ENCODE results near the gene LRRC47. TPM values are rescaled to one million over a fixed set of nuclear protein-coding genes. Genes with fewer than 3 reads are reported as not detected.

The LRRC47 gene
- total and polyA plus RNA-seq, 2 of the 13 experiments (the other 11 are each of a cell fraction or from before 2014, with no cell fraction given): 18.3 to 52.5 TPM

DNA sequence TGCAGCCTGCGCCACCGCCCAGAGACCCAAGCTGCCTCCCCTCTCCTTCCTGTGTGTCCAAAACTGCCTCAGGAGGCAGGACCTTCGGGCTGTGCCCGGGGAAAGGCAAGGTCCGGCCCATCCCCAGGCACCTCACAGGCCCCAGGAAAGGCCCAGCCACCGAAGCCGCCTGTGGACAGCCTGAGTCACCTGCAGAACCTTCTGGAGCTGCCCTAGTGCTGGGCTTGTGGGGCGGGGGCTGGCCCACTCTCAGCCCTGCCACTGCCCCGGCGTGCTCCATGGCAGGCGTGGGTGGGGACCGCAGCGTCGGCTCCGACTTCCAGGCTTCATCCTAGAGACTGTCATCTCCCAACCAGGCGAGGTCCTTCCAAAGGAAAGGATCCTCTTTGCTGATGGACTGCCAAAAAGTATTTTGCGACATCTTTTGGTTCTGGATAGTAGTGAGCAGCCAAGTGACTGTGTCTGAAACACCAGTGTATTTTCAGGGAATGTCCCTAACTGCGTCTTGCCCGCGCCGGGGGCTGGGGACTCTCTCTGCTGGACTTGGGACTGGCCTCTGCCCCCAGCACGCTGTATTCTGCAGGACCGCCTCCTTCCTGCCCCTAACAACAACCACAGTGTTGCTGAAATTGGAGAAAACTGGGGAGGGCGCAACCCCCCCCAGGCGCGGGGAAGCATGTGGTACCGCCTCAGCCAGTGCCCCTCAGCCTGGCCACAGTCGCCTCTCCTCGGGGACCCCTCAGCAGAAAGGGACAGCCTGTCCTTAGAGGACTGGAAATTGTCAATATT is 63.0 kb downstream of the LRRC47 start (continued):
- TF ChIP-seq ZNF552 (CRISPR knock-in tag; IDR thresholded peaks at IDR 0.05; ENCODE audit: borderline replicate concordance) (no peak), SP5 (CRISPR knock-in tag; IDR thresholded peaks at IDR 0.05; ENCODE audit: borderline replicate concordance, low read depth) (peak; percentile 91), ZSCAN25 (CRISPR knock-in tag; IDR thresholded peaks at IDR 0.05) (0 out of 2 replicates have a peak, but pooled peaks have one; percentile 32), ZFP82 (CRISPR knock-in tag; IDR thresholded peaks at IDR 0.05; ENCODE audit: borderline replicate concordance) (no peak), ZNF333 (CRISPR knock-in tag; IDR thresholded peaks at IDR 0.05; ENCODE audit: borderline replicate concordance) (0 out of 2 replicates have a peak, but pooled peaks have one; percentile 23), ZFP36L1 (CRISPR knock-in tag; IDR thresholded peaks at IDR 0.05) (peak; percentile 64; the same call in 1 of the 2 replicates), ASH2L (IDR thresholded peaks at IDR 0.05; ENCODE audit: insufficient read length, low read depth, low read length) (peak; percentile 44), LCORL (IDR thresholded peaks at IDR 0.05) (no peak), LCORL (CRISPR knock-in tag; IDR thresholded peaks at IDR 0.05) (peak; percentile 70; the same call in 1 of the 2 replicates), CEBPB (IDR thresholded peaks at IDR 0.05; ENCODE audit: borderline replicate concordance, low read depth, low read length) (no peak)
- TF ChIP-seq, protein P1, sequence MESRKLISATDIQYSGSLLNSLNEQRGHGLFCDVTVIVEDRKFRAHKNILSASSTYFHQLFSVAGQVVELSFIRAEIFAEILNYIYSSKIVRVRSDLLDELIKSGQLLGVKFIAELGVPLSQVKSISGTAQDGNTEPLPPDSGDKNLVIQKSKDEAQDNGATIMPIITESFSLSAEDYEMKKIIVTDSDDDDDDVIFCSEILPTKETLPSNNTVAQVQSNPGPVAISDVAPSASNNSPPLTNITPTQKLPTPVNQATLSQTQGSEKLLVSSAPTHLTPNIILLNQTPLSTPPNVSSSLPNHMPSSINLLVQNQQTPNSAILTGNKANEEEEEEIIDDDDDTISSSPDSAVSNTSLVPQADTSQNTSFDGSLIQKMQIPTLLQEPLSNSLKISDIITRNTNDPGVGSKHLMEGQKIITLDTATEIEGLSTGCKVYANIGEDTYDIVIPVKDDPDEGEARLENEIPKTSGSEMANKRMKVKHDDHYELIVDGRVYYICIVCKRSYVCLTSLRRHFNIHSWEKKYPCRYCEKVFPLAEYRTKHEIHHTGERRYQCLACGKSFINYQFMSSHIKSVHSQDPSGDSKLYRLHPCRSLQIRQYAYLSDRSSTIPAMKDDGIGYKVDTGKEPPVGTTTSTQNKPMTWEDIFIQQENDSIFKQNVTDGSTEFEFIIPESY (CRISPR knock-in tag; IDR thresholded peaks at IDR 0.05): 0 out of 2 replicates have a peak, but pooled peaks have one; percentile 0
- TF ChIP-seq, protein P2, sequence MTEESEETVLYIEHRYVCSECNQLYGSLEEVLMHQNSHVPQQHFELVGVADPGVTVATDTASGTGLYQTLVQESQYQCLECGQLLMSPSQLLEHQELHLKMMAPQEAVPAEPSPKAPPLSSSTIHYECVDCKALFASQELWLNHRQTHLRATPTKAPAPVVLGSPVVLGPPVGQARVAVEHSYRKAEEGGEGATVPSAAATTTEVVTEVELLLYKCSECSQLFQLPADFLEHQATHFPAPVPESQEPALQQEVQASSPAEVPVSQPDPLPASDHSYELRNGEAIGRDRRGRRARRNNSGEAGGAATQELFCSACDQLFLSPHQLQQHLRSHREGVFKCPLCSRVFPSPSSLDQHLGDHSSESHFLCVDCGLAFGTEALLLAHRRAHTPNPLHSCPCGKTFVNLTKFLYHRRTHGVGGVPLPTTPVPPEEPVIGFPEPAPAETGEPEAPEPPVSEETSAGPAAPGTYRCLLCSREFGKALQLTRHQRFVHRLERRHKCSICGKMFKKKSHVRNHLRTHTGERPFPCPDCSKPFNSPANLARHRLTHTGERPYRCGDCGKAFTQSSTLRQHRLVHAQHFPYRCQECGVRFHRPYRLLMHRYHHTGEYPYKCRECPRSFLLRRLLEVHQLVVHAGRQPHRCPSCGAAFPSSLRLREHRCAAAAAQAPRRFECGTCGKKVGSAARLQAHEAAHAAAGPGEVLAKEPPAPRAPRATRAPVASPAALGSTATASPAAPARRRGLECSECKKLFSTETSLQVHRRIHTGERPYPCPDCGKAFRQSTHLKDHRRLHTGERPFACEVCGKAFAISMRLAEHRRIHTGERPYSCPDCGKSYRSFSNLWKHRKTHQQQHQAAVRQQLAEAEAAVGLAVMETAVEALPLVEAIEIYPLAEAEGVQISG (CRISPR knock-in tag; IDR thresholded peaks at IDR 0.05): peak; percentile 36
- TF ChIP-seq, protein P3, sequence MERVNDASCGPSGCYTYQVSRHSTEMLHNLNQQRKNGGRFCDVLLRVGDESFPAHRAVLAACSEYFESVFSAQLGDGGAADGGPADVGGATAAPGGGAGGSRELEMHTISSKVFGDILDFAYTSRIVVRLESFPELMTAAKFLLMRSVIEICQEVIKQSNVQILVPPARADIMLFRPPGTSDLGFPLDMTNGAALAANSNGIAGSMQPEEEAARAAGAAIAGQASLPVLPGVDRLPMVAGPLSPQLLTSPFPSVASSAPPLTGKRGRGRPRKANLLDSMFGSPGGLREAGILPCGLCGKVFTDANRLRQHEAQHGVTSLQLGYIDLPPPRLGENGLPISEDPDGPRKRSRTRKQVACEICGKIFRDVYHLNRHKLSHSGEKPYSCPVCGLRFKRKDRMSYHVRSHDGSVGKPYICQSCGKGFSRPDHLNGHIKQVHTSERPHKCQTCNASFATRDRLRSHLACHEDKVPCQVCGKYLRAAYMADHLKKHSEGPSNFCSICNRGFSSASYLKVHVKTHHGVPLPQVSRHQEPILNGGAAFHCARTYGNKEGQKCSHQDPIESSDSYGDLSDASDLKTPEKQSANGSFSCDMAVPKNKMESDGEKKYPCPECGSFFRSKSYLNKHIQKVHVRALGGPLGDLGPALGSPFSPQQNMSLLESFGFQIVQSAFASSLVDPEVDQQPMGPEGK (CRISPR knock-in tag; IDR thresholded peaks at IDR 0.05): peak; percentile 100
- TF ChIP-seq, protein P4, sequence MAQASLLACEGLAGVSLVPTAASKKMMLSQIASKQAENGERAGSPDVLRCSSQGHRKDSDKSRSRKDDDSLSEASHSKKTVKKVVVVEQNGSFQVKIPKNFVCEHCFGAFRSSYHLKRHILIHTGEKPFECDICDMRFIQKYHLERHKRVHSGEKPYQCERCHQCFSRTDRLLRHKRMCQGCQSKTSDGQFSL (CRISPR knock-in tag; IDR thresholded peaks at IDR 0.05): 0 out of 2 replicates have a peak, but pooled peaks have one; percentile 76
- TF ChIP-seq, protein P5, sequence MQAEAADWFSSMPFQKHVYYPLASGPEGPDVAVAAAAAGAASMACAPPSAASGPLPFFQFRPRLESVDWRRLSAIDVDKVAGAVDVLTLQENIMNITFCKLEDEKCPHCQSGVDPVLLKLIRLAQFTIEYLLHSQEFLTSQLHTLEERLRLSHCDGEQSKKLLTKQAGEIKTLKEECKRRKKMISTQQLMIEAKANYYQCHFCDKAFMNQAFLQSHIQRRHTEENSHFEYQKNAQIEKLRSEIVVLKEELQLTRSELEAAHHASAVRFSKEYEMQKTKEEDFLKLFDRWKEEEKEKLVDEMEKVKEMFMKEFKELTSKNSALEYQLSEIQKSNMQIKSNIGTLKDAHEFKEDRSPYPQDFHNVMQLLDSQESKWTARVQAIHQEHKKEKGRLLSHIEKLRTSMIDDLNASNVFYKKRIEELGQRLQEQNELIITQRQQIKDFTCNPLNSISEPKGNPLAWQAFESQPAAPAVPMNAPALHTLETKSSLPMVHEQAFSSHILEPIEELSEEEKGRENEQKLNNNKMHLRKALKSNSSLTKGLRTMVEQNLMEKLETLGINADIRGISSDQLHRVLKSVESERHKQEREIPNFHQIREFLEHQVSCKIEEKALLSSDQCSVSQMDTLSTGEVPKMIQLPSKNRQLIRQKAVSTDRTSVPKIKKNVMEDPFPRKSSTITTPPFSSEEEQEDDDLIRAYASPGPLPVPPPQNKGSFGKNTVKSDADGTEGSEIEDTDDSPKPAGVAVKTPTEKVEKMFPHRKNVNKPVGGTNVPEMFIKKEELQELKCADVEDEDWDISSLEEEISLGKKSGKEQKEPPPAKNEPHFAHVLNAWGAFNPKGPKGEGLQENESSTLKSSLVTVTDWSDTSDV (CRISPR knock-in tag; IDR thresholded peaks at IDR 0.05): 0 out of 2 replicates have a peak, but pooled peaks have one; percentile 51
- TF ChIP-seq, protein P6, sequence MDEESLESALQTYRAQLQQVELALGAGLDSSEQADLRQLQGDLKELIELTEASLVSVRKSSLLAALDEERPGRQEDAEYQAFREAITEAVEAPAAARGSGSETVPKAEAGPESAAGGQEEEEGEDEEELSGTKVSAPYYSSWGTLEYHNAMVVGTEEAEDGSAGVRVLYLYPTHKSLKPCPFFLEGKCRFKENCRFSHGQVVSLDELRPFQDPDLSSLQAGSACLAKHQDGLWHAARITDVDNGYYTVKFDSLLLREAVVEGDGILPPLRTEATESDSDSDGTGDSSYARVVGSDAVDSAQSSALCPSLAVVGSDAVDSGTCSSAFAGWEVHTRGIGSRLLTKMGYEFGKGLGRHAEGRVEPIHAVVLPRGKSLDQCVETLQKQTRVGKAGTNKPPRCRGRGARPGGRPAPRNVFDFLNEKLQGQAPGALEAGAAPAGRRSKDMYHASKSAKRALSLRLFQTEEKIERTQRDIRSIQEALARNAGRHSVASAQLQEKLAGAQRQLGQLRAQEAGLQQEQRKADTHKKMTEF (CRISPR knock-in tag; IDR thresholded peaks at IDR 0.05): peak; percentile 32; the same call in 1 of the 2 replicates
